Spleen (tissue), 7 donors: ENCODE results near the gene MYLK.

Experiments
- CTCF ChIP-seq, 11 experiments: fragments of 200-600 bp in 7 of 11; fragments of 450-650 bp in 4 of 11; sonication (generic) in 4 of 11; IDR thresholded peaks in 8 of 11; conservative IDR thresholded peaks in 3 of 11; 1 replicate in 7 of 11; 2 replicates in 4 of 11; pipeline versions ENCODE4 v1.4.0 to v1.8.0; 2016 to 2021; ENCODE audit warnings: antibody characterized with exemption in 11 of 11, inconsistent platforms in 4 of 11, mild to moderate bottlenecking in 1 of 11
- POLR2AphosphoS5 ChIP-seq, 3 donors: sonication (generic); formaldehyde crosslinking; IDR thresholded peaks; one replicate each; pipeline ENCODE4 v1.5.1; 2017; ENCODE audit warnings: antibody characterized with exemption in 3 of 3
- donor health status: DM: no; HTN: no; CAD: no; lungs with moderate emphysema.
- donor health status: DM: no; HTN: no; CAD: no.
- donor health status: DM: no; HTN: no; CAD: no.

- no peak for TF ChIP-seq CTCF (IDR thresholded peaks at IDR 0.05 in 8 of 11, conservative IDR thresholded peaks at IDR 0.05 in 3 of 11)
- TF ChIP-seq POLR2AphosphoS5 (IDR thresholded peaks at IDR 0.05): peak; percentile 10 to 67 (median 37)
These were observed 220.2 kb downstream of the MYLK start for GRCh38 chr3:123663977-123664376.
